K562 (cell line): ENCODE data around the gene IL1RAPL2. TPM values are rescaled to one million over a fixed set of nuclear protein-coding genes. Genes with fewer than 3 reads are reported as not detected.

Experiments
- ATAC-seq: fragments of 200-7000 bp; cut with Tn5 transposase; 3 replicates; pipeline ENCODE4 v1.9.1; 2020; ENCODE audit warnings: moderate library complexity
- BruUV-seq: library from RNA; stranded (reverse); fragments of 400-500 nt; replicated peaks from 2 replicates; lab custom pipeline; 2021; lab: Mats Ljungman, UMichigan
- CTCF ChIA-PET: fragments of 300-600 bp; formaldehyde crosslinking; extraction: SDS; loops from one replicate; lab custom pipeline; 2021; ENCODE audit warnings: low intra/inter-chr PET ratio; lab: Yijun Ruan, JAX
- POLR2A ChIA-PET: fragments of 300-600, 350-650 bp; sonication (Branson Sonifier 250); formaldehyde crosslinking; extraction: SDS; loops from one replicate; lab custom pipeline; 2021; ENCODE audit warnings: antibody characterized with exemption, inconsistent platforms; lab: Yijun Ruan, JAX
- DNase-seq, 4 experiments: peaks; one replicate each; pipeline versions ENCODE4 v3.0.0 to v3.0.0-alpha.2; 2011 to 2018; ENCODE audit warnings: low spot score in 3 of 4, mixed read lengths in 3 of 4; ENCODE audit errors: extremely low read depth in 1 of 4
- FAIRE-seq: peaks from 2 replicates; lab custom pipeline; 2011; peaks lifted over from hg19 to GRCh38; lab: Jason Lieb, UNC
- H2AFZ ChIP-seq: 2 replicates; pipeline ENCODE4 v1.6.0; 2011; ENCODE audit warnings: low read depth, low read length, control low read depth, inconsistent platforms
- H3K27ac ChIP-seq: fragments of 200-600 bp; 3 replicates; pipeline ENCODE4 v1.8.0; 2011; ENCODE audit warnings: low read depth, mild to moderate bottlenecking, control low read depth, inconsistent platforms, low read length, moderate library complexity, mixed read lengths; ENCODE audit errors: extremely low read depth
- H3K27me3 ChIP-seq, 2 experiments: fragments of 300-600 bp in 1 of 2; 2 replicates in 1 of 2; 3 replicates in 1 of 2; pipeline versions ENCODE4 v1.6.0 to v1.8.0; 2011; ENCODE audit warnings: inconsistent platforms in 2 of 2, low read length in 2 of 2, mild to moderate bottlenecking in 1 of 2, mixed read lengths in 1 of 2, moderate library complexity in 1 of 2; ENCODE audit not compliant: control insufficient read depth in 2 of 2, insufficient read depth in 2 of 2
- H3K36me3 ChIP-seq: fragments of 300-600 bp; 3 replicates; pipeline ENCODE4 v1.8.0; 2011; ENCODE audit warnings: mild to moderate bottlenecking, low read length, inconsistent platforms; ENCODE audit not compliant: control insufficient read depth, insufficient read depth
- H3K4me1 ChIP-seq, 2 experiments: fragments of 200-600 bp in 1 of 2; replicated peaks in 1 of 2; 2 replicates in 1 of 2; 3 replicates in 1 of 2; pipeline versions ENCODE4 v1.5.1 to v1.8.0; 2011; ENCODE audit warnings: inconsistent platforms in 2 of 2, low read length in 2 of 2, mild to moderate bottlenecking in 1 of 2, mixed read lengths in 1 of 2, moderate library complexity in 1 of 2; ENCODE audit not compliant: control insufficient read depth in 2 of 2, insufficient read depth in 2 of 2
- H3K4me2 ChIP-seq: 2 replicates; pipeline ENCODE4 v1.6.1; 2011; ENCODE audit warnings: low read length, control low read depth, inconsistent platforms, mixed read lengths; ENCODE audit not compliant: insufficient read depth
- H3K4me3 ChIP-seq: fragments of 200-600 bp; sonication (generic), shearing (Covaris generic); 2 replicates; pipeline ENCODE4 v1.5.1; 2016; ENCODE audit warnings: control low read depth, inconsistent platforms
- H3K79me2 ChIP-seq: fragments of 200-600 bp; 3 replicates; pipeline ENCODE4 v1.8.0; 2011; ENCODE audit warnings: low read length, inconsistent platforms; ENCODE audit not compliant: control insufficient read depth, insufficient read depth
- H3K9ac ChIP-seq, 2 experiments: 2 replicates each; pipeline versions ENCODE4 v1.6.0 to v1.6.1; 2011; ENCODE audit warnings: low read depth in 2 of 2, low read length in 2 of 2, control low read depth in 1 of 2, inconsistent platforms in 1 of 2, mild to moderate bottlenecking in 1 of 2, mixed read lengths in 1 of 2; ENCODE audit not compliant: insufficient read depth in 1 of 2
- H3K9me1 ChIP-seq: one replicate; pipeline ENCODE4 v1.6.0; 2011; ENCODE audit warnings: inconsistent platforms, mild to moderate bottlenecking, low read length, moderate library complexity; ENCODE audit not compliant: control insufficient read depth, insufficient read depth
- H3K9me3 ChIP-seq: replicated peaks from 2 replicates; pipeline ENCODE4 v1.5.1; 2011; ENCODE audit warnings: low read depth, low read length, inconsistent platforms; ENCODE audit not compliant: control insufficient read depth, insufficient read depth
- H4K20me1 ChIP-seq: replicated peaks from 2 replicates; pipeline ENCODE4 v1.6.1; 2011; ENCODE audit warnings: low read length, inconsistent platforms, mixed read lengths; ENCODE audit not compliant: control insufficient read depth, insufficient read depth
- JUND ChIP-seq, 2 experiments: IDR thresholded peaks; 2 replicates in 1 of 2; 3 replicates in 1 of 2; pipeline ENCODE4 v1.6.1; 2011; ENCODE audit warnings: borderline replicate concordance in 2 of 2, low read depth in 2 of 2, low read length in 2 of 2, improper control_type of control experiment in 1 of 2, missing biosample characterization in 1 of 2, missing genetic modification characterization in 1 of 2, missing genetic modification reagents in 1 of 2
- MAFG ChIP-seq: fragments of 450-650 bp; conservative IDR thresholded peaks from 2 replicates; pipeline ENCODE4 v1.6.1; 2016; ENCODE audit warnings: missing genetic modification characterization, missing compliant biosample characterization
- NFYB ChIP-seq: IDR thresholded peaks from 2 replicates; pipeline ENCODE4 v1.6.1; 2011; ENCODE audit warnings: mild to moderate bottlenecking, moderate library complexity; ENCODE audit not compliant: insufficient read length; ENCODE audit errors: extremely low read depth
- SMARCA5 ChIP-seq: fragments of 450-650 bp; IDR thresholded peaks from 2 replicates; pipeline ENCODE4 v1.6.1; 2016
- ZNF583 ChIP-seq: fragments of 250-450 bp; sonication (Bioruptor Pico); IDR thresholded peaks from 2 replicates; pipeline ENCODE4 v1.4.0; 2020
- in situ Hi-C: fragments of 300-500 bp; cut with MboI; formaldehyde crosslinking; loops from 4 replicates; pipeline ENCODE4 v1.15.0; 2018; ENCODE audit warnings: inconsistent platforms, mixed read lengths
- intact Hi-C: fragments of 100-400 bp; cut with micrococcal nuclease; formaldehyde crosslinking; loops from 2 replicates; pipeline ENCODE4 v1.14.2; 2022
- polyA plus RNA-seq, 8 experiments: library from polyadenylated mRNA; depleted of rRNA in 4 of 8; stranded (reverse) in 5 of 8; unstranded in 3 of 8; fragments of >200 nt; fragmentation: Nextera tagmentation in 2 of 8; fragmentation: Illumina TruSeq in 1 of 8; extraction: Ambion mirVana in 2 of 8; extraction: Trizol in 1 of 8; gene quantifications; 2 replicates each; pipeline versions ENCODE4 v1.2.1 to v1.2.3, GENCODE V29; 2011 to 2014; ENCODE audit warnings: inconsistent platforms in 1 of 8, missing spikeins in 1 of 8
- total RNA-seq, 7 experiments: library from RNA; depleted of rRNA in 6 of 7; stranded (reverse); fragments of >200 nt in 6 of 7; fragmentation: Illumina TruSeq in 2 of 7; extraction: Trizol in 2 of 7; gene quantifications; 2 replicates each; pipeline versions ENCODE4 v1.2.1 to v1.2.3, GENCODE V29; 2011 to 2021; ENCODE audit warnings: low replicate concordance in 1 of 7
- TF ChIP-seq, protein P1 (sequence below): fragments of 450-650 bp; IDR thresholded peaks from 2 replicates; pipeline ENCODE4 v1.7.0; 2016; ENCODE audit warnings: borderline replicate concordance
- TF ChIP-seq, protein P2 (sequence below): sonication (generic); formaldehyde crosslinking; IDR thresholded peaks from 2 replicates; pipeline ENCODE4 v1.8.0; 2023; ENCODE audit warnings: missing genetic modification reagents, mild to moderate bottlenecking, borderline replicate concordance
- TF ChIP-seq, protein P3 (sequence below), 3 experiments: fragments of 200-800 bp in 1 of 3; sonication (Bioruptor generic) in 1 of 3; sonication (generic) in 1 of 3; formaldehyde crosslinking in 1 of 3; IDR thresholded peaks; 2 replicates each; pipeline versions ENCODE4 v1.6.1 to v1.8.0; 2016 to 2022; ENCODE audit warnings: mild to moderate bottlenecking in 2 of 3, missing compliant biosample characterization in 2 of 3, missing genetic modification characterization in 2 of 3, missing genetic modification reagents in 1 of 3
- TF ChIP-seq, protein P4 (sequence below): sonication (generic); formaldehyde crosslinking; IDR thresholded peaks from 2 replicates; pipeline ENCODE4 v1.8.0; 2022; ENCODE audit warnings: missing genetic modification reagents, mild to moderate bottlenecking, borderline replicate concordance
- TF ChIP-seq, protein P5 (sequence below): fragments of 250-450 bp; sonication (Bioruptor Pico); IDR thresholded peaks from 2 replicates; pipeline ENCODE4 v1.8.0; 2022; ENCODE audit warnings: inconsistent platforms, mild to moderate bottlenecking, moderate library complexity, borderline replicate concordance

The IL1RAPL2 gene
- total and polyA plus RNA-seq, 9 of the 15 experiments (the other 6 are each of a cell fraction or from before 2014, with no cell fraction given): not detected

DNA sequence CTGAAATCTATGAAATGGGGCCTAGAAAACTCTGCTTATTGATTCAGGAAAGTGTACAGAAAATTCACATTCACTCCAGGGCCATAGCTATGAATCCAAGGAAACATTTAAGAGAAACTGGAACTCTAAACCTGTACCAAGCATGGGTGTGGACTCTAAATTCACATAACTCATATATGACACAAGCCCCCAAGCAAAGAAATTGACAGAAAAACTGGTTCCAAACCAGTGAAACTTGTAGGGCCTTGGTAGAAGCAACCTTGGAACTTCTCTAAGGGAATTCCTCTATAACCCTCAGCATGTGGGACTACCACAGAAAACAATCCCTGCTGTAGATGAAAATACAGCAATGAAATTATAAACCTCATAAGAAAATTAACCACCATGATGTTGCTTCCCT lies 1149.7 kb downstream of the IL1RAPL2 start:
- no peaks in the 10 kb centered on the region for H3K9me1 ChIP-seq
- intact Hi-C loops: no loop called here
- ChIA-PET POLR2A (no interaction called here), CTCF (no interaction called here)
- H3K36me3 ChIP-seq: no peaks in the 10 kb centered on the region
- no TSS peak for BruUV-seq
- no peaks in the 10 kb centered on the region for H3K9me3 ChIP-seq
- H3K9ac ChIP-seq: no peak overlapping the region
- no peak for ATAC-seq
- DNase-seq: no peak
- H2AFZ ChIP-seq: no peak overlapping the region
- no peaks in the 10 kb centered on the region for H3K27me3 ChIP-seq
- no peak overlapping the region for H3K4me2 ChIP-seq
- in situ Hi-C loops: no loop called here
- H4K20me1 ChIP-seq: no peaks in the 10 kb centered on the region
- no peaks in the 10 kb centered on the region for H3K79me2 ChIP-seq
- H3K27ac ChIP-seq: no peak overlapping the region
- H3K4me3 ChIP-seq: no peak overlapping the region
- no peak for FAIRE-seq
- no peaks in the 10 kb centered on the region for H3K4me1 ChIP-seq
- TF ChIP-seq ZNF583 (no peak), MAFG (tag) (no peak), SMARCA5 (no peak), JUND (IDR thresholded peaks at IDR 0.05; ENCODE audit: borderline replicate concordance, low read depth, low read length) (no peak), JUND (tag; IDR thresholded peaks at IDR 0.05; ENCODE audit: borderline replicate concordance, low read depth, low read length) (no peak), NFYB (no peak)
- TF ChIP-seq, protein P1, sequence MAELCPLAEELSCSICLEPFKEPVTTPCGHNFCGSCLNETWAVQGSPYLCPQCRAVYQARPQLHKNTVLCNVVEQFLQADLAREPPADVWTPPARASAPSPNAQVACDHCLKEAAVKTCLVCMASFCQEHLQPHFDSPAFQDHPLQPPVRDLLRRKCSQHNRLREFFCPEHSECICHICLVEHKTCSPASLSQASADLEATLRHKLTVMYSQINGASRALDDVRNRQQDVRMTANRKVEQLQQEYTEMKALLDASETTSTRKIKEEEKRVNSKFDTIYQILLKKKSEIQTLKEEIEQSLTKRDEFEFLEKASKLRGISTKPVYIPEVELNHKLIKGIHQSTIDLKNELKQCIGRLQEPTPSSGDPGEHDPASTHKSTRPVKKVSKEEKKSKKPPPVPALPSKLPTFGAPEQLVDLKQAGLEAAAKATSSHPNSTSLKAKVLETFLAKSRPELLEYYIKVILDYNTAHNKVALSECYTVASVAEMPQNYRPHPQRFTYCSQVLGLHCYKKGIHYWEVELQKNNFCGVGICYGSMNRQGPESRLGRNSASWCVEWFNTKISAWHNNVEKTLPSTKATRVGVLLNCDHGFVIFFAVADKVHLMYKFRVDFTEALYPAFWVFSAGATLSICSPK: no peak
- TF ChIP-seq, protein P2, sequence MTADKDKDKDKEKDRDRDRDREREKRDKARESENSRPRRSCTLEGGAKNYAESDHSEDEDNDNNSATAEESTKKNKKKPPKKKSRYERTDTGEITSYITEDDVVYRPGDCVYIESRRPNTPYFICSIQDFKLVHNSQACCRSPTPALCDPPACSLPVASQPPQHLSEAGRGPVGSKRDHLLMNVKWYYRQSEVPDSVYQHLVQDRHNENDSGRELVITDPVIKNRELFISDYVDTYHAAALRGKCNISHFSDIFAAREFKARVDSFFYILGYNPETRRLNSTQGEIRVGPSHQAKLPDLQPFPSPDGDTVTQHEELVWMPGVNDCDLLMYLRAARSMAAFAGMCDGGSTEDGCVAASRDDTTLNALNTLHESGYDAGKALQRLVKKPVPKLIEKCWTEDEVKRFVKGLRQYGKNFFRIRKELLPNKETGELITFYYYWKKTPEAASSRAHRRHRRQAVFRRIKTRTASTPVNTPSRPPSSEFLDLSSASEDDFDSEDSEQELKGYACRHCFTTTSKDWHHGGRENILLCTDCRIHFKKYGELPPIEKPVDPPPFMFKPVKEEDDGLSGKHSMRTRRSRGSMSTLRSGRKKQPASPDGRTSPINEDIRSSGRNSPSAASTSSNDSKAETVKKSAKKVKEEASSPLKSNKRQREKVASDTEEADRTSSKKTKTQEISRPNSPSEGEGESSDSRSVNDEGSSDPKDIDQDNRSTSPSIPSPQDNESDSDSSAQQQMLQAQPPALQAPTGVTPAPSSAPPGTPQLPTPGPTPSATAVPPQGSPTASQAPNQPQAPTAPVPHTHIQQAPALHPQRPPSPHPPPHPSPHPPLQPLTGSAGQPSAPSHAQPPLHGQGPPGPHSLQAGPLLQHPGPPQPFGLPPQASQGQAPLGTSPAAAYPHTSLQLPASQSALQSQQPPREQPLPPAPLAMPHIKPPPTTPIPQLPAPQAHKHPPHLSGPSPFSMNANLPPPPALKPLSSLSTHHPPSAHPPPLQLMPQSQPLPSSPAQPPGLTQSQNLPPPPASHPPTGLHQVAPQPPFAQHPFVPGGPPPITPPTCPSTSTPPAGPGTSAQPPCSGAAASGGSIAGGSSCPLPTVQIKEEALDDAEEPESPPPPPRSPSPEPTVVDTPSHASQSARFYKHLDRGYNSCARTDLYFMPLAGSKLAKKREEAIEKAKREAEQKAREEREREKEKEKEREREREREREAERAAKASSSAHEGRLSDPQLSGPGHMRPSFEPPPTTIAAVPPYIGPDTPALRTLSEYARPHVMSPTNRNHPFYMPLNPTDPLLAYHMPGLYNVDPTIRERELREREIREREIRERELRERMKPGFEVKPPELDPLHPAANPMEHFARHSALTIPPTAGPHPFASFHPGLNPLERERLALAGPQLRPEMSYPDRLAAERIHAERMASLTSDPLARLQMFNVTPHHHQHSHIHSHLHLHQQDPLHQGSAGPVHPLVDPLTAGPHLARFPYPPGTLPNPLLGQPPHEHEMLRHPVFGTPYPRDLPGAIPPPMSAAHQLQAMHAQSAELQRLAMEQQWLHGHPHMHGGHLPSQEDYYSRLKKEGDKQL: no peak
- TF ChIP-seq, protein P3, sequence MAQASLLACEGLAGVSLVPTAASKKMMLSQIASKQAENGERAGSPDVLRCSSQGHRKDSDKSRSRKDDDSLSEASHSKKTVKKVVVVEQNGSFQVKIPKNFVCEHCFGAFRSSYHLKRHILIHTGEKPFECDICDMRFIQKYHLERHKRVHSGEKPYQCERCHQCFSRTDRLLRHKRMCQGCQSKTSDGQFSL (CRISPR knock-in tag; IDR thresholded peaks at IDR 0.05): no peak
- TF ChIP-seq, protein P3 (tag; IDR thresholded peaks at IDR 0.05): no peak
- TF ChIP-seq, protein P4, sequence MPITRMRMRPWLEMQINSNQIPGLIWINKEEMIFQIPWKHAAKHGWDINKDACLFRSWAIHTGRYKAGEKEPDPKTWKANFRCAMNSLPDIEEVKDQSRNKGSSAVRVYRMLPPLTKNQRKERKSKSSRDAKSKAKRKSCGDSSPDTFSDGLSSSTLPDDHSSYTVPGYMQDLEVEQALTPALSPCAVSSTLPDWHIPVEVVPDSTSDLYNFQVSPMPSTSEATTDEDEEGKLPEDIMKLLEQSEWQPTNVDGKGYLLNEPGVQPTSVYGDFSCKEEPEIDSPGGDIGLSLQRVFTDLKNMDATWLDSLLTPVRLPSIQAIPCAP (CRISPR knock-in tag): no peak
- TF ChIP-seq, protein P5, sequence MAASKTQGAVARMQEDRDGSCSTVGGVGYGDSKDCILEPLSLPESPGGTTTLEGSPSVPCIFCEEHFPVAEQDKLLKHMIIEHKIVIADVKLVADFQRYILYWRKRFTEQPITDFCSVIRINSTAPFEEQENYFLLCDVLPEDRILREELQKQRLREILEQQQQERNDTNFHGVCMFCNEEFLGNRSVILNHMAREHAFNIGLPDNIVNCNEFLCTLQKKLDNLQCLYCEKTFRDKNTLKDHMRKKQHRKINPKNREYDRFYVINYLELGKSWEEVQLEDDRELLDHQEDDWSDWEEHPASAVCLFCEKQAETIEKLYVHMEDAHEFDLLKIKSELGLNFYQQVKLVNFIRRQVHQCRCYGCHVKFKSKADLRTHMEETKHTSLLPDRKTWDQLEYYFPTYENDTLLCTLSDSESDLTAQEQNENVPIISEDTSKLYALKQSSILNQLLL (CRISPR knock-in tag): no peak
